Breast epithelium (tissue), 4 donors: ENCODE results near the gene HCFC1R1. TPM values are rescaled to one million over a fixed set of nuclear protein-coding genes. Genes with fewer than 3 reads are reported as not detected.
A peak's percentile ranks its signal among the peaks of the same experiment; 100 is the strongest.

Experiments used
- DNase-seq, 2 donors: peaks; one replicate each; pipeline ENCODE4 v3.0.0-alpha.2; 2019; ENCODE audit warnings: low spot score in 2 of 2
- H3K27ac ChIP-seq, 2 donors: fragments of 200-600 bp; sonication (generic) in 1 of 2; one replicate each; pipeline ENCODE4 v1.5.1; 2016 to 2019; ENCODE audit warnings: mild to moderate bottlenecking in 1 of 2
- H3K27me3 ChIP-seq, 2 donors: fragments of 200-600 bp; sonication (generic) in 1 of 2; one replicate each; pipeline versions ENCODE4 v1.5.1 to v1.6.0; 2017 to 2019; ENCODE audit warnings: control low read depth in 1 of 2, mild to moderate bottlenecking in 1 of 2
- H3K36me3 ChIP-seq: fragments of 200-600 bp; one replicate; pipeline ENCODE4 v1.5.1; 2019
- H3K4me1 ChIP-seq, 2 donors: fragments of 200-600 bp; sonication (generic); one replicate each; pipeline ENCODE4 v1.5.1; 2016 to 2019; ENCODE audit warnings: control low read depth in 1 of 2
- H3K4me3 ChIP-seq, 3 donors: fragments of 200-600 bp; sonication (generic); 1 replicate in 2 of 3; 2 replicates in 1 of 3; pipeline ENCODE4 v1.5.1; 2016 to 2019; ENCODE audit warnings: mild to moderate bottlenecking in 3 of 3, moderate library complexity in 2 of 3
- H3K9me3 ChIP-seq, 2 donors: fragments of 200-600 bp; sonication (generic) in 1 of 2; one replicate each; pipeline ENCODE4 v1.5.1; 2016 to 2019; ENCODE audit warnings: control low read depth in 1 of 2
- CTCF ChIP-seq, 3 donors: fragments of 450-650 bp; IDR thresholded peaks; one replicate each; pipeline ENCODE4 v1.5.1; 2016 to 2017; ENCODE audit warnings: antibody characterized with exemption in 3 of 3, mild to moderate bottlenecking in 3 of 3, moderate library complexity in 3 of 3
- POLR2A ChIP-seq: fragments of 450-650 bp; IDR thresholded peaks from one replicate; pipeline ENCODE4 v1.6.1; 2016; ENCODE audit warnings: antibody characterized with exemption, mild to moderate bottlenecking, moderate library complexity
- POLR2AphosphoS5 ChIP-seq, 3 donors: sonication (generic); formaldehyde crosslinking; IDR thresholded peaks; one replicate each; pipeline ENCODE4 v1.6.1; 2017; ENCODE audit warnings: antibody characterized with exemption in 3 of 3
- intact Hi-C: fragments of 100-400 bp; cut with DNase I; formaldehyde crosslinking; loops from one replicate; pipeline ENCODE4 v1.15.1; 2023; ENCODE audit warnings: low total_unique reads
- total RNA-seq, 3 donors: library from RNA; depleted of rRNA; stranded (reverse); fragments of >200 nt; gene quantifications; one replicate each; pipeline ENCODE4 v1.1.0, GENCODE V29; 2016

Gene HCFC1R1
- total RNA-seq, 3 donors from 2014 or later = 8.8 to 26.5 (median 17.3) TPM

GRCh38 chr16:2981899-2982250, 41.9 kb downstream of the HCFC1R1 start:
- DNase-seq = no peak
- intact Hi-C loops = no loop called here
- H3K4me1 ChIP-seq = peaks cover 3 to 6% of the 10 kb centered on the region in 2 donors
- TF ChIP-seq POLR2AphosphoS5 (IDR thresholded peaks at IDR 0.05) = no peak
- no peak for TF ChIP-seq POLR2A
- no peak for TF ChIP-seq CTCF (IDR thresholded peaks at IDR 0.05)
- no peak overlapping the region for H3K27ac ChIP-seq
- H3K9me3 ChIP-seq = no peaks in the 10 kb centered on the region
- no peaks in the 10 kb centered on the region for H3K36me3 ChIP-seq
- no peaks in the 10 kb centered on the region for H3K27me3 ChIP-seq
- no peak overlapping the region for H3K4me3 ChIP-seq

- H3K9me3 ChIP-seq = no peaks in the 10 kb centered on the region
- H3K36me3 ChIP-seq = no peaks in the 10 kb centered on the region
- intact Hi-C loops = no loop called here
- peaks cover 3 to 6% of the 10 kb centered on the region in 2 donors for H3K4me1 ChIP-seq
- DNase-seq = no peak
- H3K4me3 ChIP-seq = peak overlapping the region; percentile 73 to 83 (median 78)
- no peaks in the 10 kb centered on the region for H3K27me3 ChIP-seq
- TF ChIP-seq POLR2A (no peak), CTCF (IDR thresholded peaks at IDR 0.05) (no peak), POLR2AphosphoS5 (IDR thresholded peaks at IDR 0.05) (no peak)
- H3K27ac ChIP-seq = no peak overlapping the region
Measured at GRCh38 chr16:2981177-2981898, 42.4 kb downstream of the HCFC1R1 start.

DNA sequence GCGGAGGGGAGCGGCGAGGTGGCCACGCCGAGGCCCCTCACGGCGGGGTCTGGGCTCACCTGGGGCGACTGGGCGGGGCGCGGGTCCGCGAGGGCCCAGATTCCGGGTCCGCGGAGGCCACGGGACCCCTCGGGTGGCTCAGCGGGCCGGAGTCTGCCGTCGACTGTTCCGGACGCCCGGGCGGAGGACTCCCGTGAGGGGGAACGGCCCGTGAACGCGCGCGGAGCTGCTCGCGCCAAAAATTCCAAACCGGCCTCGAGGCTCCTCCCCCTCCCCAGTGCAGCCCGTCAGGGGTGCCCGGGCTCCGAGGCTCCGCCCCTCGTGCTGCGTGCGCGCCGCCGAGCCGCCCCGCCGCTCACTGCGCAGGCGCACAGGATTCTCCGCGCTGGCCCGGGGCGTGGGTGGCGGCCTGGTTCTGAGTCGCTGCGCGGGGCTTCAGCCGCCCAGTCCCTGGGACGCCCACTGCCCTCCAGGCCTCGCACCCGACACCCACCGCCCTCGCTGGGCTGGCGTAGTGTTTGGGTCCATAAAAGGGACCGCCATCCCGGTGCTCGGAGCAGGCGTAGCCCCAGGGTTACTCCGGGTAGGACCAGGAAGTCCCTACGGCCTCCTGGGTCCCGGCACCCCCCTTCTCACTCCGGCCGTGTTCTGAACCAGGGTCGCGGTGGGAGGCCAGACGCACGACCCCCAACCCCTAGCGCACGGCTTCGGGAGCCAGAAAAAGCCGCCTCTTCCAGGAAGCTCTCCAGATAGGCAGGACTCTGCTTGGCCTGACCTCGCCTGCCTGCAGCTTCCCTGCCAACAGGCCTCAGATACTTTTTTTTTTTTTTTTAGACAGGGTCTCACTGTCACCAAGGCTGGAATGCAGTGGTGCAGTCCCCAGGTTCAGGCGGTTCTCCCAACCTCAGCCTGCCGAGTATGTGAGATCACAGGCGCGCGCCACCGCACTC, 43.2 kb downstream of the HCFC1R1 start, which contains the start of gene PKMYT1:
TSS of gene PKMYT1 (minus strand) at position 220 of the 950 bp plus-strand sequence. CDS start 789 bp downstream, outside the sequence.
- Histone ChIP-seq H3K4me1 (peaks cover 3 to 6% of the 10 kb centered on the region in 2 donors), H3K27ac (peak within 1 kb of the TSS; percentile 74 to 90), H3K36me3 (no peaks in the 10 kb centered on the region), H3K4me3 (peak within 1 kb of the TSS; percentile 73 to 83 (median 78)), H3K27me3 (no peaks in the 10 kb centered on the region), H3K9me3 (no peaks in the 10 kb centered on the region)
- intact Hi-C loops = no loop called here
- DNase-seq = peak; percentile 83 to 87
- TF ChIP-seq POLR2A (peak; percentile 82), CTCF (IDR thresholded peaks at IDR 0.05) (no peak), POLR2AphosphoS5 (IDR thresholded peaks at IDR 0.05) (peak; percentile 79 to 88 (median 85))

DNA sequence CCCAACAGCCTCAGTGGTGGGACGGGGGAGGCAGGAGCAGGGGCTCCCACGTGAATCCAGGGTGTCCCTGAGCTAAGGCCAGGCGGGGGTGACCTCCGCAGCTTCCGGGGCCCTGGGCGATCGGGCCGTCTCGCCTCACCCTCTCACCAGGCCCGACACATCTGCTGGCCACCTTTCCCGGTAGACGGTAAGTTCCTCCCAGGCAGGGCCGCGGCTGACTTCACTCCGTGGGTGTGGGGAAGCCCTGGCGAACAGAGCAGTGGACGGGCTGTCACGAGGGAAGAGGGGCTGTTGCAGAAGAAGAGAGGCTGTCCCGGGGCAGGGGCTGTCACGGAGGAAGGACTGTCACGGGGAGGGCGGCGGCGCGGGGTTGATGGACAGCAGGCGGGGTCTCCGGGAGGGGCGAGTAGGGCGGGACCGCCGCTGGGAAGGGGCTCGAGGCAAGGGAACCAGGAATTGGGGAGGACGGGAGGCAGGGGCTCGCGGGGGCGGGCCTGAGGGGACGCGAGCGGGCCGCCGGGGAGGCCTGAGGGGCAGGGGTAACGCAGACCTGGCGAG, 44.0 kb downstream of the HCFC1R1 start:
- TF ChIP-seq CTCF (IDR thresholded peaks at IDR 0.05) = no peak
- no peak for TF ChIP-seq POLR2AphosphoS5 (IDR thresholded peaks at IDR 0.05)
- no peak for TF ChIP-seq POLR2A
- Histone ChIP-seq H3K36me3 (no peaks in the 10 kb centered on the region), H3K4me1 (peaks cover 3 to 6% of the 10 kb centered on the region in 2 donors), H3K9me3 (no peaks in the 10 kb centered on the region), H3K4me3 (peak overlapping the region; percentile 73 to 83 (median 78)), H3K27ac (no peak overlapping the region), H3K27me3 (no peaks in the 10 kb centered on the region)
- intact Hi-C loops = no loop called here
- no peak for DNase-seq
